Hematopoietic multipotent progenitor cell treated with erythropoietin and hydrocortisone succinate and interleukin-3 and kit ligand, for 15 days (in vitro differentiated cells): ENCODE results near the gene ERP27.

ENCODE experiments used
- DNase-seq: peaks from one replicate; pipeline ENCODE4 v3.0.0-alpha.2; 2015; ENCODE audit warnings: low spot score

The ERP27 gene

DNA sequence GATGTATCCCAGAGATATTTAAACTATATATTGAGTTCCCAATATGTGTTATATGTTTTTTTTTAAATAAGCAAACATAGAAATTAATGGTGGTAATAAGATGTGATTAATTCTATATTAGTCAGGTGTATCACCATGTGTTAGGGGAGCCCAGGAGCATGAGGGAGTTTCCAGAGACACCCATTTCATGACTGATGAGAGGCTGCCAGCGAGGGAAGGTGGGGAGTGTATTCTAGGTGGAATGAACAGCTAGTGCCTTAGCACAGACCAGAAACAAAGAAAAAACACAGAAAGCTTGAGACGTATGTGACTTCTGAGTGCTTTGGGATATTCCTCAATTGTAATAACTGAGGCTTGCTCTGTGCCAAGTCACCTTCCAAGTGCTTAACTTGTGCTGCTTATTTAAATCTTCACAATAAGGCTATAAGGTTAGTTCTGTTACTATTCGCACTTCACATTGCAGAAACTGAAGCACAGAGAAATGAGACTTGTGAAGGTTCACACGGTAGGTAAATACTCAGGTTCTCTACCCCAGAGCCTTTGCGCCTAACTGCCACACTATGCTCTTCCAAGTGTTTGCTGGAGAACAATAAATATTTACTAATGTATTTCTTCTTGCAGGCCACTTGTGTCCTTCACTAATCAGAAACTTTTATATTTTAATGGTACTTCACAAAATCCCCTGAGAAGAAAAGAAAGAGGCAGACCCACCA lies 34.8 kb downstream of the ERP27 start:
- no peak for DNase-seq

DNA sequence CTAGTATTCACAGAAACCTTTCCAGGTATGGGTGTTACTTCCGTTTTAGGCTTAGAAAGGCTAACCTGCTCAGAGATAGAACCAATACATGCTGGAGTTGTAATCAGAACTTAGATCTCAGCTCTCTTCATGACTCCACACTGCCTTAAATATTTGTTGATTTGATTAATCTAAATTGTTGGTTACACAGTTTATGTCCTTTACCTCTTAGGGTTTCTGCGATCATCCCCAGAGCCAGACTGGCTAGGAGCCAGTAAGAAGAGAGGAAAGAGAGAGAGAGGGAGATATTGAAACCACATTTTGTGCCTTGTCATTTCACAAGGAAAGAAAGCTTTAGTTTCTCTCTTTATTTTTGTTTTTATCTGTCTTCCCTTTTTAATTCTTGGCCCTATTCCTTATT lies 35.9 kb downstream of the ERP27 start:
- DNase-seq: peak; percentile 76

DNA sequence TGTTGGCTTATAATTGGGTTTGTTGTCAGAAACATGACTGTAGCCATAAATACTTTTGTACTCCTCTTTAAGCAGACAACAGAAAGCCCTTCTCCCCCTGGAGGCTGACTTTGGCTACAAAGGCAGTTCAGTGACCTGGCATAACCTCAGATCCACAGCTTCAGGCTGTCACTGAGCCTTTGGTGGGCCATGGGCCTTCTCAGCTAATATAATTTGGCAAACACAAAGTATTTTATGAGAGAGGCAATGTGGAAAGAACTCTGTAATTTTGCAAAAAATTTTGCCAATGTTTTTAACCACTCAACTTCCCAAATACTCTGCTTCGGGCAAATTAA lies 37.1 kb downstream of the ERP27 start:
- DNase-seq: no peak

- no peak for DNase-seq
Observed at GRCh38 chr12:14900521-14901227, 37.7 kb downstream of the ERP27 start.

DNA sequence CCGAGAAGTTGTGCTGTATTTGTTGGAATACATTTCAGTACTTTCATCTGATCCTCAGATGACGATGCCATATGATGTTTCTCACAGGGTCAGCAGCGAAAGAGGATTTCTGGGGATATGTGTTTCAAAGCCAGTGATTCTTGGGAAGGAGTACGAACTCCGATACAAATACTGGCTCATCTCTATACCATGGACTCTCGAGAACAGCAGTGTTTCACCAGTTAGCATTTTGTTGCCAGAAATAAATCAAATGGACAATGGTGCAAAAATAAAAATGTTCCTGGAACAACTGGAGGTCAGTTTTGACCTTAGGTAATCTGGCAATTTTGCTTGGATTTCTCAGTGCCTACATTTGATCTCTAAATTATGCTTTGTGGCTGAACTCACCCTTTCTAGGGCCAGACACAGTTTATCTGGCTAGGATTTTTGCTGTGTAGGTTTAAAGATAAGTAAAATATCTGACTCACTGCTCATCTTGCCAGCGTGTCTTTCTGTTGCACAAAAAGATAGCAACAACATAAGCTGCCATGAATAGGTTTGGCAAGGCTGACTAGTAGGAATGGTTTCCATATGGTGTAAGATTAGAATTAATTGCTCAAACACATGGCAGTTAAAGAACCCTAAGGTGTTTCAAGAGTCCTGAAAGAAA lies 41.7 kb downstream of the ERP27 start:
- DNase-seq: peak; percentile 78

DNA sequence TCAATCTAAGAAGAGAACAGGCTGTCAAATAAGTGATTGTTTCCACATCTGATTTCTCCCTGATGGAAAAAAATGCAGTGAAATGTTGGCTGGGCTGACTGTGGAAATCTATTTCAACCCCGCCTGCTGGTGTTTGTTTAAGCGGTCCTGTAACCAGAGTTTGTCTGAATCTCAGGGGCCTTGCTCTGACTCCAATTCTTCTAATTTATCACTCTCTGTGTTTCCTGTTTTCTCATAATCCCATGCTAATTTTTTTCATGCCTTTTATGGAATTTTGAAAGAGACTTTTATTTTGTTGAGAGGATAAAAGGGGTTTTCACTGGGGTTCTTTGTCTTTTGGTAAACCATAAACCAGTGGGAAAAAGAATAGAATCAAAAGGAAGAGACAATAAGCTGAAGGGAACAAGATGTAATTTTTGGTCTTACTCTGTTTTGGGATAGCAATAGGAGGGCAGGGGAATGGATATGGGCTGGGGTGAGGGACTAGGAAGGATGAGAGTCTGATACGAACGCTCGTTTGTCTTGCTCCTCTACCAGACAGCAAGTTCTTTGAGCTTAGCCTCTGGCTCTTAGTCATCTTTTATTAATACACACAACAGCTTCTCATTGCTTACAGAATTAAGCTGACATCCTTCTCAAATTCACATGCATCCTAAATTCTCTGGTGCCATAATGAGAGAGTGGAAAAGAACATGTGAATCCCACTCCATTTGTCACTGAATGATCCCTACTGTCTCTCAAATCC lies 44.7 kb downstream of the ERP27 start:
- no peak for DNase-seq

DNA sequence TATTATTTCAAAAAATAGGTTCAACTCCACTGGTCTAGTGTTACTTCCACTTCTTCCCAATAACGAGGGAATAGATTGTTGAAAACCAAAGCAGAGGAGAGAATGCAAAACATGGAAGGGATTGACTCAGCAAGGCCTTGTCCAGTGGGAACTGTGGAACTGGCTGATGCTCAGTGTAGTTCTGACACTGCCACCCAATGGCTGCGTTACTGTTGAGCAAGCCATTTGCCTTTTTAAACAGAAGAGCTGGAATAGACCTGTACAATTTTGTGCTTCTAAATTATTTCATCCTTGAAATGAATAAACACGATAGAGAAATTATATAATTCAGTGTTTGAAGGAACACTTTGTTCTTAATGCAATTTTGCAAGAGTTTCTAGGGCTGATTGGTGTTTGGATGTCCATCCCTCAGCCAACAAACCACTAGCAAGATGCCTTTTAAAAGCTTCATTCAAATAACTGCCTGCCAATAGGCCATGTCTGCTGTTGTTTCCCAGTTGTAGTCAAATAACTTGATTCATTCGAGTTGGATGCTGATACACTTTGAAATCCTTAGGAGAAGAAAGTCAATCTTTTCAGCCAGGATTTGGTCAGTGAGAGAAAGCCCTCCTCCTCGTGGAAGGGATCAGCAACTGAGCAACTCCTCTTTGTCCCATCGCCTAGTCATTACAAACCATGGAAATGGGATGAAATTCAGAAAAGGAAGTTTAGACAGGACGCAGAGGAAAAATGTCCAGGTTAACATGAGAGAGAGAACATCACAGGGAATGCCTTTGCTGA lies 45.4 kb downstream of the ERP27 start:
- DNase-seq: no peak

DNA sequence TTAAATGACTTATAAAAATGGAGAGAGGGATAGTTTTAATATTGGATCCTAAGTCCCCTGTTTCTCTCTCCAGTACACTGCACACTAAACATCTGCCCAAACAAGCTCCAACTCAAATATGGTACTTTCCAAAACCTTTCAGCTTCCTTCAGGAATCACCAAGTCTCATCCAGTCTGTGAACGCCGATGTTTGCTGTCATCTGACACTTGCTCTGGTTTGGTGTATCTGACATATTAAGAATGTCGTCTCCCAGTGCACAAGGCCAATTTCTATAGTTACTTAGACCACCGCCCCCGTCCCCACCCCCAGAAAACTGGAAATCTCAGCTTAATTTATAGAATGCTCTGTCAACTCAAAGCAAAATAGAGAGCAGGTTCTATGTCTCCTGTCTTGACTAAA lies 47.6 kb downstream of the ERP27 start:
- DNase-seq: no peak

- DNase-seq: no peak
Observed at GRCh38 chr12:14886271-14886670, 52.1 kb downstream of the ERP27 start.

- no peak for DNase-seq
Observed at GRCh38 chr12:14885718-14886221, 52.6 kb downstream of the ERP27 start, which contains the start of gene MGP. TSS of gene MGP (minus strand) at chr12:14885854. CDS start at chr12:14885791, 63 bp downstream.

DNA sequence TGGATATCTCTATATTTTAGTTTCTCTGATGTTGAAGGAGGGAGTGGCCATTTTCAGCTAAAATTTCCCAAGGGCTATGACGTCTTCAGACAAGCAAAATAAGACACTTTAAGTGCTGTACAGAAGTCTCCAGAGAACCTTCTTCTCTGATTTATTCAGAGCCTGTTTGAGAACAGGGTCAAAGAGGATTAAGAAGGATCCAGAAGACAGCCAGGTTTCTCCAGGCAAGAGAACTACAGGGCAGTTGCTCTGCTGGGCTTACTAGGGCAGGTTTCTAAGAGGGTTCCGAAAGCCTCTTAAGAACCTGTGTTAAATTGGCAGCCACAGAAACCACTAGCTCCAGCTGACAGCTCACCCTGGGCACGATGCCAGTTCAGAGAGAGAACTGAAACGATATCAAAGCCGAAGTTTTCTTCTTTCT lies 53.9 kb downstream of the ERP27 start:
- DNase-seq: peak; percentile 90

- no peak for DNase-seq
Observed at GRCh38 chr12:14883686-14884085, 54.7 kb downstream of the ERP27 start.

GRCh38 chr12:14880890-14881453 lies 57.4 kb downstream of the ERP27 start:
- DNase-seq: no peak

DNA sequence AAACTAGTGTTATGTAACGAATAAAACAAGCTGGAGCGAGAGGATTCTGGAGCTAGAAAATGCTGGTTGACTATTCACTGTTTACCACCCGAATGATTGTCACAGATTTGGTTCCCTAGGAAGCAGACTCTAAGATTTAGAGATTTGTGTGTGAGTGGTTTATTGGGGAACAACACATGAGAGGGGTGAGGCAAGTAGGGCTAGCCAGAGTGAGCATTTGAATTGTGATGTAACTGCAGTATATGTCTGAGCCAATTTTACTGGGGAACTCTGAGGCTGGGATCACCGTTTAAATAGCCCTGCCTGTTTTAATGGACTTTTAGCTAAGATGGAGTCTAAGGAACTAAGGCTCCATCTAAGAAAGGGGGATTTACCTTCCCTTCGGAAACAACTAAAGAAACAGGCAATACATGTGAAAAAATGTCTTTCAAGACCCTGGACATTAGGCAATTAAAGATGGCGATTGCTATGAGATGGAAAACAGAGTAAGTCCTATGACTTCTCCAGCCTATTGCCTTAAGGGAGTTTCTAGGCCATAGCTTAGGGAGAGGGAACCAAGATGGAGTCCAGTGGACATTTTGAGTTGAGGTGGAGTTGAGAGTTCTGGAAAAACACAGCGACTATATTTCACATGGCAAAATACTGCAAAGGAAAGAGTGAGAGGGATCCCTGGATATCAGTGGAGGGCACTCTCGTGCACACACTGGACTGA lies 59.0 kb downstream of the ERP27 start:
- DNase-seq: no peak

- no peak for DNase-seq
Observed at GRCh38 chr12:14878488-14878887, 59.8 kb downstream of the ERP27 start.

DNA sequence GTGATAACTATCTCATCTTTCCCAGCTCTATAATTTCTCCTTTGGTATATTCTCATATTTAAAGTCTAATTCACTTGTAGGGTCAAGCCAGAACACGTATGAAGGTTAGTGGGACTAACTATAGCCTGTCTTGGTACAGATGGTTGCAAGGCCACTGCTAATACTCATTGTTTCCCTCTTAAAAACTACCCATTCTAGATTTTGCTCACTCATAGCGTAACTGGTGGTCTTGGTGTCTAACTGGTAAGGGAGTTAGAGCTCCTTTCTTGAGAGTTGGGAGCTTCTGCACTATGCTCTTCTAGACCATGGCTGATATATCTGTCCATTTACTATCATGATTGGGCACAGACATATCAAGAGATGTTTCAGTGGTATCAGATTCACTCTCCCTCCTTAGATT lies 61.5 kb downstream of the ERP27 start:
- DNase-seq: no peak

DNA sequence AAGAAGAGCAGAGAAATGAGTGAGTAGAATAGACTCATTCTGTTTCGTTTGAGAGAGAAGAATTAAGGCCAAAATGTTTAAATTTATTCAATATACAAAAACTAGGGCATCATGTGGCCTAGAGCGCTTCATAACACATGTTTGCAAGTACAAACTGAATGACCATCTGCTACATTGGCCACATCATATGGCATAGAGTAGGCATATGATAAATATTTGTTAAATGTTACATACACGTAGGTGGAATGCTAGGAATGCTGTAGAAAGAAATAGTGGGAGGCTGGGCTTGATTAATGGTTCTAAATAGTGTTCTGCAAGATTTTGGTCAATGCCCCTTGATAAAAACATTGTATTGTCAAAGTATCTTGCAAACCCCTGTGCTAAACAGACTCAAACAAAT lies 63.5 kb downstream of the ERP27 start:
- no peak for DNase-seq

DNA sequence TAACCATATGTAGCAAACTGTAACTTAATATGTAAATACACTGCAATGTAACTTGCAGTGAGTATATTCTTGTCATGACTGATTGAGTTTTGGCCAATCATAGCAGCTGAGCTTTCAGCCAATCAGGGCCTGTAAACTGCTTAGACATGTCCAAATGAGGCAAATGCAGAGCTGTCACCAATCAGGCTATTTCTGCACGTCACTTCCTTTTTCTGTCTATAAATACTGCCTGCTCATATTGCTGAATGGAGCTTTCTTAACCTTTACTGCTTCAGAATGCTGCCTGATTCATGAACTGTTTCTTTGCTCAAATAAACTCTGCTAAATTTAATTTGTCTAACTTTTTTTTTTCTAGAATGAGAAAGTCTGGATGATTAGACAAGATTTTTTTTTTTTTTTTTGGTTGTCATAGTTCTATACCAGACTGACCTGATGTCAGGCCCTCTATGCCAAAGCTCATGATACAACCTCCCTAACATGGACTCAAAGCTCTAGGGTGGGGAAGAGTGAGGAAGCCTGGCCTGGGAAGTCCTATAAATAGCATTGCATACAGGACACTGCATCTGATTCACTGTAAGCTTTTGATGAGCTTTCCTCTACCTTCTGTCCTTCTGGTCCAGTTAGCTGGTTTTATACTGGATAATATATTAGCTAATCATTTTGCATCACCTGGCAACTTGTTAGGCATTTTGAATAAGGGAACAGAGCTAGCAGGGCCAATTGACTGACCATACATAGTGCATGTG lies 64.7 kb downstream of the ERP27 start:
- no peak for DNase-seq

DNA sequence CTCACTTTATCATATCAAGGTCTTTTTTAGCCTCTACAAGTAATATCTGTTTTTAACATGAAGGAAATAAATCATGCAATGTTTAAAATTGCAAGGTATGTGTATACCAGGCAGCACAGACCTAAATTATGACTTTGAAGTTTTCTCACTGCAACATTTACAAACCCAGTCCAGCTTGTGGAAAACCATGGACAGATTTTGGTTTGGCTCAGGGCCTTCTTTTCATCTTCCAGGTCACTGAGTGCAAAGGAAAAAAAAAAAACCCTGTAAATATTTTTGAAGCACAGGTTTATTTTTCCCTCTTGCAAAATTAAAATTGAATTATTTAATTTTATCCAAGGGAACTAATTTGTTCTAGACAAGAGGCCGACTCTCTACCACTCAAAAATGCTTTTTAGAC lies 66.5 kb downstream of the ERP27 start:
- no peak for DNase-seq

DNA sequence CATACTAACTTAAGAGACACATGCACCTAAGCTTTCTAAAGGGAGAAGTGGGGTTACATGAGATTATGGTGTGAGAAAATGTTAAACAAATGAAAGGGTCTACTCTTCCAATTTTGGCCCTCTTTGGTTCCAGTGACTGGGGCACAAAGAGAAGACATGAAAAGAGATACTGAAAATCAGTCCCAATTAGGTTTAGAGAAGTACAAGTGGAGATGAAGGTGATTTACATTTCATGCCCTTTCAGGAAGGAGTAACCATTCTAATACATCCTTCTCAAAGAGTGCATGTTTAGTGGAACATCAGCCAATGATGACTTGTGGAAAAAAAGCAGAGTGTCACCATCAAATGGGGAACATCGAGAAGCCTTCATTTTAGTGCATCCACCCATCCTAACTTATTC lies 67.1 kb downstream of the ERP27 start:
- DNase-seq: no peak
